Sigmoid colon (tissue), 3 donors: Measurements from ENCODE around the gene SET.

ENCODE experiments used
- POLR2A ChIP-seq, 2 donors: fragments of 450-650 bp; IDR thresholded peaks; one replicate each; pipeline ENCODE4 v1.6.1; 2016; ENCODE audit warnings: antibody characterized with exemption in 2 of 2, mild to moderate bottlenecking in 2 of 2, moderate library complexity in 2 of 2
- TF ChIP-seq, protein P1 (sequence below), 4 experiments: fragments of 450-650 bp in 3 of 4; fragments of 200-600 bp in 1 of 4; IDR thresholded peaks; one replicate each; pipeline ENCODE4 v1.5.1; 2016 to 2019; ENCODE audit warnings: antibody characterized with exemption in 4 of 4, mild to moderate bottlenecking in 3 of 4, moderate library complexity in 2 of 4

GRCh38 chr9:128743421-128743820 lies 54.4 kb downstream of the SET start:
- TF ChIP-seq POLR2A (IDR thresholded peaks at IDR 0.05) = no peak
- TF ChIP-seq, protein P1, sequence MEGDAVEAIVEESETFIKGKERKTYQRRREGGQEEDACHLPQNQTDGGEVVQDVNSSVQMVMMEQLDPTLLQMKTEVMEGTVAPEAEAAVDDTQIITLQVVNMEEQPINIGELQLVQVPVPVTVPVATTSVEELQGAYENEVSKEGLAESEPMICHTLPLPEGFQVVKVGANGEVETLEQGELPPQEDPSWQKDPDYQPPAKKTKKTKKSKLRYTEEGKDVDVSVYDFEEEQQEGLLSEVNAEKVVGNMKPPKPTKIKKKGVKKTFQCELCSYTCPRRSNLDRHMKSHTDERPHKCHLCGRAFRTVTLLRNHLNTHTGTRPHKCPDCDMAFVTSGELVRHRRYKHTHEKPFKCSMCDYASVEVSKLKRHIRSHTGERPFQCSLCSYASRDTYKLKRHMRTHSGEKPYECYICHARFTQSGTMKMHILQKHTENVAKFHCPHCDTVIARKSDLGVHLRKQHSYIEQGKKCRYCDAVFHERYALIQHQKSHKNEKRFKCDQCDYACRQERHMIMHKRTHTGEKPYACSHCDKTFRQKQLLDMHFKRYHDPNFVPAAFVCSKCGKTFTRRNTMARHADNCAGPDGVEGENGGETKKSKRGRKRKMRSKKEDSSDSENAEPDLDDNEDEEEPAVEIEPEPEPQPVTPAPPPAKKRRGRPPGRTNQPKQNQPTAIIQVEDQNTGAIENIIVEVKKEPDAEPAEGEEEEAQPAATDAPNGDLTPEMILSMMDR (IDR thresholded peaks at IDR 0.05) = no peak
